ENCODE data around the gene SCAPER.
"Not testable (repeated sequence)": the region's sequence is repeated elsewhere in the genome, so short reads cannot be mapped to it uniquely, and the experiment has no call there.

The SCAPER gene

GRCh38 chr15:76310475-76311099, 594.6 kb downstream of the SCAPER start:
- peak overlapping the region; percentile 98 for H3K4me3 ChIP-seq (ENCODE audit: low read depth, low read length)
- TF ChIP-seq CTCF (IDR thresholded peaks at IDR 0.05; ENCODE audit: low read depth, low read length, missing control alignments): no peak
- DNase-seq (ENCODE audit: low read depth): no peak

DNA sequence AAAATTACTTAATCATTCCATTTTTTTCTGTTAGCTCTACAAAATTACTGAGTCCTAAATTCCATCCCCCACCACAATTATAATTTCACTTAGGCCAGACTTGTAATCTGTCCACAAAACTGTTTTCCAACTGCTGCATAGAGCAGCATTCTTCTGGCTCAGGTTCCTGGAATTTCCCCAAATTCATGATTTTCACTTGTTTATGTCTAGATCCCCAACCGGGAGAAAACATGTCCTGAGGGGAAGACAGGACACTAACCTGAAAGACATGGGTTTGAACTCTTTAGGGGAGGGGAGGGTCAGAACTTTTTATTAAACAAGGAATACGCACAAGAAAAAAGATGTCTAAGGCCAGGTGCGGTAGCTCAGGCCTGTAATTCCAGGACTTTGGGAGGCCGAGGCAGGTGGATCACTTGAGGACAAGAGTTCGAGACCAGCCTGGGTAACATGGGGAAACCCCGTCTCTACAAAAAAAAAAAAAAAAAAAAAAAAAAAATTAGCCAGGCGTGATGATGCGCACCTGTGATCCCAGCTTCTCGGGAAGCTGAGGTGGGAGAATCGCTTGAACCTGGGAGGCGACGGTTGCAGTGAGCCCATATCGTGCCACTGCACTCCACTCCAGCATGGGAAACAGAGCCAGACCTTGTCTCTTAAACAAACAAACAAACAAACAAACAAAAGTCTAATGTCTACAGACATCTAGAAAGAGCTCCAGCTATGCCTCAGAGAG, 595.4 kb downstream of the SCAPER start:
- no peak for DNase-seq (ENCODE audit: low read depth)
- peak overlapping the region; percentile 98; the same call in 1 of the 2 replicates for H3K4me3 ChIP-seq (ENCODE audit: low read depth, low read length)
- TF ChIP-seq CTCF (IDR thresholded peaks at IDR 0.05; ENCODE audit: low read depth, low read length, missing control alignments): no peak

GRCh38 chr15:76303909-76304308, 601.2 kb downstream of the SCAPER start:
- no peak for TF ChIP-seq CTCF (IDR thresholded peaks at IDR 0.05; ENCODE audit: low read depth, low read length, missing control alignments)
- no peak overlapping the region for H3K4me3 ChIP-seq (ENCODE audit: low read depth, low read length)
- DNase-seq (ENCODE audit: low read depth): no peak

- H3K4me3 ChIP-seq (ENCODE audit: low read depth, low read length): no peak overlapping the region
- no peak for TF ChIP-seq CTCF (IDR thresholded peaks at IDR 0.05; ENCODE audit: low read depth, low read length, missing control alignments)
- no peak for DNase-seq (ENCODE audit: low read depth)
Observed at GRCh38 chr15:76299786-76300185, 605.4 kb downstream of the SCAPER start.

DNA sequence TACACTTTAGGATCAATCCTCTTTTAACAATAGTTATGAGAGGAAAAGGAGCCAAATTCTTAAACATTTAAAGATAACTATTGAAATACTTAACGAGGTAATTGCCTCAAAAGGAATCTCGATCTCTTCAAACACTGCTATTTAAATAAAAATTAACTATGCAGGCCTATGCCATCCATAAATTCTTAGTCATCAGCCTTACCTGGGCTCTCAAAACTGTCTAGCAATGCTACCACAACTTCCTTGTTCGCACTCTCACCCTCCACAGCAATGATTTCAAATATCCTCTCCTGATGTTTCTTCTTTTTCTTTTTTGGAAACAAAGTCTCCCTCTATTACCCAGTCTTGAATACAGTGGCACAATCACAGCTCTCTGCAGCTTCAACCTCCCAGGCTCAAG, 606.2 kb downstream of the SCAPER start:
- no peak for TF ChIP-seq CTCF (IDR thresholded peaks at IDR 0.05; ENCODE audit: low read depth, low read length, missing control alignments)
- no peak overlapping the region for H3K4me3 ChIP-seq (ENCODE audit: low read depth, low read length)

DNA sequence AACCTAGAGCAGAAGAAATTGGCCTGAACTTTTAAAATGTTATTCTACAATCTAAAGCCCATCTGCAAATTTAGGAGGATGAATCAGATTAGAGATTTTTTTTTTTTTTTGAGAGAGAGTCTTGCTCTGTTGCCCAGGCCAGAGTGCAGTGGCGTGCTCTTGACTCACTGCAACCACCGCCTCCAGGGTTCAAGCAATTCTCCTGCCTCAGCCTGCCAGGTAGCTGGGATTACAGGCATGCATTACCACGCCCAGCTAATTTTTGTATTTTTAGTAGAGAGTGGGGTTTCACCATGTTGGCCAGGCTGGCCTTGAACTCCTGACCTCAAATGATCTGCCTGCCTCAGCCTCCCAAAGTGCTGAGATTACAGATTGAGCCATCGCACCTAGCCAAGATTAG, 607.2 kb downstream of the SCAPER start:
- H3K4me3 ChIP-seq (ENCODE audit: low read depth, low read length); DNase-seq (ENCODE audit: low read depth): not testable (repeated sequence)

More for the DNA sequence above, 606.2 kb downstream of the SCAPER start:
- DNase-seq (ENCODE audit: low read depth): no peak

Measured in GM12864 (cell line).